ENCODE data around the gene ADAMTSL4. TPM values are rescaled to one million over a fixed set of nuclear protein-coding genes. Genes with fewer than 3 reads are reported as not detected.

The ADAMTSL4 gene
- total and polyA plus RNA-seq, 4 donors: 8.8 to 98.0 (median 72.4) TPM

DNA sequence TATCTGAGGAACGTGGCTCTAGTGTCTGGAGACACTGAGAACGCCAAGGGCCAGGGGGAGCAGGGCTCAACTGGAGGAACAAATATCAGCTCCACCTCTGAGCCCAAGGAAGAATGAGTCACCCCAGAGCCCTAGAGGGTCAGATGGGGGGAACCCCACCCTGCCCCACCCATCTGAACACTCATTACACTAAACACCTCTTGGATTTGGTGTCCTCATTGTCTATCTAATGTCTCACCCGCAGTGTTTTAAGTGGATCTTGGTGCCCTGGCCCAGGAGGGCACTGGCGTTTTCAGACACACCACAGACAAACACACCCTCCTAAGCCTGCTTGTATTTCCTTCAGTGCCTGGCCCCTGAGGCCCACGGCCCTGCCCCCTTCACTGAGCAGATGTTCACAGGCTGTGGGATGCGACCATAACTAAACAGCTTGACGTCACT, 35.8 kb upstream of the ADAMTSL4 start:
- H3K4me3 ChIP-seq (ENCODE audit: low read length in 2 of 2): no peak overlapping the region
- intact Hi-C loops (cut with DNase I): no loop called here
- no peaks in the 10 kb centered on the region for H3K9me3 ChIP-seq (ENCODE audit: control insufficient read depth, low read length)
- 92% methylated on average over 7 of the region's 7 CpGs for WGBS, 2 donors
- no peaks in the 10 kb centered on the region for H3K36me3 ChIP-seq (ENCODE audit: control insufficient read depth in 1 of 2, insufficient read depth in 2 of 2, low read length in 1 of 2)
- no peaks in the 10 kb centered on the region for H3K27me3 ChIP-seq (ENCODE audit: control insufficient read depth in 1 of 2, insufficient read depth in 2 of 2, low read length in 1 of 2)
- no peaks in the 10 kb centered on the region for H3K4me1 ChIP-seq (ENCODE audit: control insufficient read depth in 1 of 2, insufficient read depth in 2 of 2, low read length in 2 of 2)
- ATAC-seq (ENCODE audit: low FRiP score) (no peak), DNase-seq (peak in 1 of 2 donors; percentile 42)
- no peak overlapping the region for H3K27ac ChIP-seq (ENCODE audit: low read depth in 1 of 2, low read length in 2 of 2)

DNA sequence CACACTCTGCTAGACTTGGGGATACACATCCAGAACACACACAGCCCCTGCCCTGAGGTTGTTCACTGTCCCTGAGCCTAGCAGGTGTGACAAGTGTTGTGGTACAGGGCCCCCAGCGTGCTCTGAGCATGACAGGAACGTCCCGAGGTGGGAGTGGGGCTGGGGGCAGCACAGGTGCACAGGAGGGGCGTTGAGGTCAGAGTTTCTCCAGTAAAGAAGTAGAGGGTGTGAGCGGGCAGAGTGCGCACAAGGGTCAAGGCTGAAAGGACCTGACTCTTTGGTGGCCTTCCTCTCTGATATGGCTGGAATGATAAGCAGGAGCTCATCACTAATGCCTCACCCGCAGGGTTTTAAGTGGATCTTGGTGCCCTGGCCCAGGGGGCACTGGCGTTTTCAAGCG, 34.9 kb upstream of the ADAMTSL4 start:
- Histone ChIP-seq H3K27me3 (ENCODE audit: control insufficient read depth in 1 of 2, insufficient read depth in 2 of 2, low read length in 1 of 2) (no peaks in the 10 kb centered on the region), H3K36me3 (ENCODE audit: control insufficient read depth in 1 of 2, insufficient read depth in 2 of 2, low read length in 1 of 2) (no peaks in the 10 kb centered on the region), H3K4me3 (ENCODE audit: low read length in 2 of 2) (no peak overlapping the region), H3K9me3 (ENCODE audit: control insufficient read depth, low read length) (no peaks in the 10 kb centered on the region), H3K4me1 (ENCODE audit: control insufficient read depth in 1 of 2, insufficient read depth in 2 of 2, low read length in 2 of 2) (no peaks in the 10 kb centered on the region), H3K27ac (ENCODE audit: low read depth in 1 of 2, low read length in 2 of 2) (no peak overlapping the region)
- DNase-seq (no peak), ATAC-seq (ENCODE audit: low FRiP score) (no peak)
- 94 to 95% methylated on average over 9 of the region's 9 CpGs for WGBS, 2 donors
- intact Hi-C loops (cut with DNase I): no loop called here

DNA sequence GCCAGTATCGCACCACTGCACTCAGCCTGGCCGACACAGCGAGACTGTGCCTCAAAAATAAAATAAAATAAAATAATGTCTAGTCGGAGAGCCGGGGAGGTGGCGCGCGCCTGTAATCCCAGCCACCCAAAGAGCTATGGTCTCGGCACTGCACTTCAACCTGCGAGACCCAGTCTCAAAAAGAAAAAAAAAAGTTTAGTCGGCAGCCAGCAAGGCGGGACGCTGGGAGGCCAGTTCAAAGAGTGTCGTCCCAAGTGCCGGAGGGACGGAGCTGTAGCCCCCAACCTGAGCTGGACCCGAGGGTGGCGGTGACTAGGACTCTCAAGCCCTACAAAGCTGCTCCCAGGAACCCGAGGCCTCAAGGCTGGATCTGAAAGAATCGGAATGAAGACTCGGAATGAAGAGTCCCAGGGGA, 34.3 kb upstream of the ADAMTSL4 start:
- H3K27ac ChIP-seq (ENCODE audit: low read depth in 1 of 2, low read length in 2 of 2): peak overlapping the region in 1 of 2 donors; percentile 45
- intact Hi-C loops (cut with DNase I): loop anchor here in 1 of 2 donors (5.0 kb wide), 1 partner anchor 43 kb away; no protein-coding TSS in a partner anchor
- ATAC-seq (ENCODE audit: low FRiP score): no peak

DNA sequence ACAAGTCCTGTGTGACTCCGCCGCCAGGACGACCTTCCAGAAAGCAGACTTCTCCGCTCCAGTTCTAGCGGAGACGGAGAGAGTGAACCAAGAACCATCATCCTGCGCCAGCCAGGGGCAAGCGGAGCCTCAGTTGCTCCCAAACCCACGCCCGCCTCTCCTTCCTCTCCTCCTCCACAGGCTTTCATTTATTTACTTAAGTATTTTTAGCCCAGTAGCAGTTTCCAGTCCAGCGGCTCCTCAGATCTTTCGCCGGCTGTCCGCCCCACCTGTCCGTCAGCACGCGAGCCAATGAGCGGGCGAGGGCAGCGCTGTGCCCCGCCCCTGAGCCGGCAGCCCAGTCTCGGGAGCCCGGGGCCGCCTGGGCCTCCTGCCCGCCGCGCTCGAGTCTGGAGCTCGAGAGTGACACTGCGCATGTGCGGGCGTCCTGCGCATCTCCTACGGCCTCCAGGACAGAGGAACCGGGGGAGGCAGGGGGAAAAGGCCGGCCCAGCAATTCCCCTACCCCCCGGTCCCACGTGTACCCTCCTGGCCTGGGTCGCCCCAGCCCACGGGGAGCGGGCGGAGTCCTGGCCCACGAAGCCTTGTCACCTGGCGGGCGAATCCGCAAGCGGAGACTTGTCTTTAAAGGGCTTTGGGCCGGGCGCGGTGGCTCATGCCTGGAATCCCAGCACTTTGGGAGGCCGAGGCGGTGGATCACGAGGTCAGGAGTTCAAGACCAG, 33.7 kb upstream of the ADAMTSL4 start, which contains the start of gene FALEC:
FALEC (plus strand) TSS at position 425 of the 722 bp plus-strand sequence.
- intact Hi-C loops (cut with DNase I): loop anchor here in 1 of 2 donors (5.0 kb wide), 1 partner anchor 43 kb away; no protein-coding TSS in a partner anchor
- WGBS, 2 donors: 0% methylated on average over 53 to 54 of the region's 54 CpGs
- ATAC-seq (ENCODE audit: low FRiP score) (peak; percentile 99), DNase-seq (peak; percentile 98 to 99)
- peak within 1 kb of the TSS; percentile 31 to 40 for H3K4me3 ChIP-seq (ENCODE audit: low read length in 2 of 2)
- H3K9me3 ChIP-seq (ENCODE audit: control insufficient read depth, low read length): no peaks in the 10 kb centered on the region
- H3K4me1 ChIP-seq (ENCODE audit: control insufficient read depth in 1 of 2, insufficient read depth in 2 of 2, low read length in 2 of 2): no peaks in the 10 kb centered on the region
- no peaks in the 10 kb centered on the region for H3K36me3 ChIP-seq (ENCODE audit: control insufficient read depth in 1 of 2, insufficient read depth in 2 of 2, low read length in 1 of 2)
- no peaks in the 10 kb centered on the region for H3K27me3 ChIP-seq (ENCODE audit: control insufficient read depth in 1 of 2, insufficient read depth in 2 of 2, low read length in 1 of 2)
- H3K27ac ChIP-seq (ENCODE audit: low read depth in 1 of 2, low read length in 2 of 2): peak within 1 kb of the TSS; percentile 44 to 61

More for the DNA sequence above, 34.3 kb upstream of the ADAMTSL4 start:
- Histone ChIP-seq H3K4me1 (ENCODE audit: control insufficient read depth in 1 of 2, insufficient read depth in 2 of 2, low read length in 2 of 2) (no peaks in the 10 kb centered on the region), H3K36me3 (ENCODE audit: control insufficient read depth in 1 of 2, insufficient read depth in 2 of 2, low read length in 1 of 2) (no peaks in the 10 kb centered on the region), H3K4me3 (ENCODE audit: low read length in 2 of 2) (peak overlapping the region; percentile 29 to 31), H3K27me3 (ENCODE audit: control insufficient read depth in 1 of 2, insufficient read depth in 2 of 2, low read length in 1 of 2) (no peaks in the 10 kb centered on the region), H3K9me3 (ENCODE audit: control insufficient read depth, low read length) (no peaks in the 10 kb centered on the region)
- no peak for DNase-seq
- 16 to 22% methylated on average over 21 of the region's 21 CpGs for WGBS, 2 donors

DNA sequence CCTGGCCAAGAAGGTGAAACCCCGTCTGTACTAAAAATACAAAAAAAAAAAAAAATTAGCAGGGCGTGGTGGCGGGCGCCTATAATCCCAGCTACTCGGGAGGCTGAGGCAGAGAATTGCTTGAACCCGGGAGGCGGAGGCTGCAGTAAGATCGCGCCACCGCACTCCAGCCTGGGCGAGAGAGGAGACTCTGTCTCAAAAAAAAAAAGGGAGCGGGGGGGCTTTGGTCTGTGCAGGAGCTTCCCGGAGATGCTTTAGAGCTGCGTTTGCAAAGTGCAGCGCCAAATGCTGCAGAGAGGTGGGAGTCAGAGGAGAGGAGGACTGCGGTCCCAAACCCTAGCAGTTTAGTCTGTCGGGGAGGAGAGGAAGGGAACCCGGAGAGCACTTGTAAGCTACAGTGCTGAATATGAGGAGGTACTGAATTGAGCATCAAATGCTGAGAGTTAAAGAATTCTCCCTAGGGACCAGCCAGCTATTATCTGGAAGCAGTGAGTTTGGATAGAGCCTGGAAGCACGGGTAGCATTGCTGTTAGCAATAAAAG, 33.1 kb upstream of the ADAMTSL4 start:
- no peaks in the 10 kb centered on the region for H3K36me3 ChIP-seq (ENCODE audit: control insufficient read depth in 1 of 2, insufficient read depth in 2 of 2, low read length in 1 of 2)
- H3K4me1 ChIP-seq (ENCODE audit: control insufficient read depth in 1 of 2, insufficient read depth in 2 of 2, low read length in 2 of 2): no peaks in the 10 kb centered on the region
- 0% methylated on average over 19 of the region's 19 CpGs for WGBS, 2 donors
- intact Hi-C loops (cut with DNase I): loop anchor here in 1 of 2 donors (5.0 kb wide), 1 partner anchor 44 kb away; no protein-coding TSS in a partner anchor
- H3K27ac ChIP-seq (ENCODE audit: low read depth in 1 of 2, low read length in 2 of 2): no peak overlapping the region
- no peaks in the 10 kb centered on the region for H3K9me3 ChIP-seq (ENCODE audit: control insufficient read depth, low read length)
- no peaks in the 10 kb centered on the region for H3K27me3 ChIP-seq (ENCODE audit: control insufficient read depth in 1 of 2, insufficient read depth in 2 of 2, low read length in 1 of 2)
- peak overlapping the region in 1 of 2 donors; percentile 40 for H3K4me3 ChIP-seq (ENCODE audit: low read length in 2 of 2)
- DNase-seq (peak in 1 of 2 donors; percentile 44), ATAC-seq (ENCODE audit: low FRiP score) (peak; percentile 27)

DNA sequence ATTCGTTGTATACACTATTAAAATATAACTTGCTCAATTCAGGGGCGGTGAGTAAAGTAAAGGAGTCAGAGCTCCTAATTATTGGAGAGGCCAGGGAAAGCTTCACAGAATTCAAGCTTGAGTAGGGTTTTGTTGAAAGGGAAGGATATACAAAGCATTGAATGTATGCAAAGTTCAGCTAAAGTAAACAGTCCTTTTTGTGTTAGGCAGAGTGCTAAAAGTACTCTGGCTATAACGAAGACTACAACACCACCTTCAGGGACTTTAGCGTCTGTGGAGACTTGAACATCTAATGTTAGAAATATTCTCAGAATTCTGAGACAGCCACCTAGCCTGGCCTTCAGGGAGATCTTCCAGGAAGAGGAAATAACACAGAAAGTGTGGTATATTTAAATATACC, 32.6 kb upstream of the ADAMTSL4 start:
- intact Hi-C loops (cut with DNase I): loop anchor here in 1 of 2 donors (5.0 kb wide), 1 partner anchor 44 kb away; no protein-coding TSS in a partner anchor
- no peak overlapping the region for H3K27ac ChIP-seq (ENCODE audit: low read depth in 1 of 2, low read length in 2 of 2)

DNA sequence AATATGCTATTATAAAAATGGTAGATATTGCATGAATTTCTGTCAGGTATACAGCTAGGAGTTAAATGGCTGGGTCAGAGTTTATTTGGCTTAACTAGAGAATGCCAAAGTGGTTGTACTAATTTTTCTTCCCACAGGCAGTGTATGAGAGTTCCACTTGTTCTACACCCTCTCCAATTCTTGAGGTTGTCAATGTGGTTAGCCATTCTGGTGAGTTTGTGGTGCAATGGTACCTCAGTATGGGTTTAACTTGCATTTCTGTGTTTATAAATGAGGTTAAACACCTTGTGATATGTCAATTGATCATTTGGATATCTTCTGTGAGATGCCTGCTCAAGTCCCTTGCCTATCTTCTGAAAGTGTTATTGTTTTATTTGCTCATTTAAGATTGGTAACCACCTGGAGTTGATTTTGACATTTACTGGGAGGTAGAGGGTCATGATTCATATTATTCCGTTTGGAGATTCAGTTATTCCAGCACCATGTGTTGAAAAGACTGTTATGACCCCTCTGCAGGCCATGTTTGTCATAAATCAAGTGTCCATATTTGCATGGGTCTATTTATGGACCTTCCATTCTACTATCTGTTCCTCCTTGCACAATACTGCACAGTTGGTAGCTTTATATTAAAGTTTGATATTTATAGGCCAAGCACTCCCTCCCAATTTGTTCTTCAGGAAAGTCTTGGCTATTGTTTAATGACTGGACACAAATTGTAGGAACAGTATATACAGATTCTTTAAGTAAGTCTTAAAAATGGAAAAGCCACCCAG, 27.8 kb upstream of the ADAMTSL4 start:
- no peak for DNase-seq
- intact Hi-C loops (cut with DNase I): no loop called here
- no peak overlapping the region for H3K27ac ChIP-seq (ENCODE audit: low read depth in 1 of 2, low read length in 2 of 2)
- no peak for ATAC-seq (ENCODE audit: low FRiP score)
- H3K9me3 ChIP-seq (ENCODE audit: control insufficient read depth, low read length): no peaks in the 10 kb centered on the region
- no peaks in the 10 kb centered on the region for H3K4me1 ChIP-seq (ENCODE audit: control insufficient read depth in 1 of 2, insufficient read depth in 2 of 2, low read length in 2 of 2)
- no peaks in the 10 kb centered on the region for H3K36me3 ChIP-seq (ENCODE audit: control insufficient read depth in 1 of 2, insufficient read depth in 2 of 2, low read length in 1 of 2)
- H3K27me3 ChIP-seq (ENCODE audit: control insufficient read depth in 1 of 2, insufficient read depth in 2 of 2, low read length in 1 of 2): no peaks in the 10 kb centered on the region
- WGBS, 2 donors: 66 to 69% methylated on average over 1 of the region's 1 CpG
- no peak overlapping the region for H3K4me3 ChIP-seq (ENCODE audit: low read length in 2 of 2)

More for the DNA sequence above, 32.6 kb upstream of the ADAMTSL4 start:
- 23 to 24% methylated on average over 4 of the region's 4 CpGs for WGBS, 2 donors
- DNase-seq (no peak), ATAC-seq (ENCODE audit: low FRiP score) (no peak)
- H3K36me3 ChIP-seq (ENCODE audit: control insufficient read depth in 1 of 2, insufficient read depth in 2 of 2, low read length in 1 of 2): no peaks in the 10 kb centered on the region
- H3K4me3 ChIP-seq (ENCODE audit: low read length in 2 of 2): no peak overlapping the region
- H3K4me1 ChIP-seq (ENCODE audit: control insufficient read depth in 1 of 2, insufficient read depth in 2 of 2, low read length in 2 of 2): no peaks in the 10 kb centered on the region
- H3K27me3 ChIP-seq (ENCODE audit: control insufficient read depth in 1 of 2, insufficient read depth in 2 of 2, low read length in 1 of 2): no peaks in the 10 kb centered on the region
- H3K9me3 ChIP-seq (ENCODE audit: control insufficient read depth, low read length): no peaks in the 10 kb centered on the region

DNA sequence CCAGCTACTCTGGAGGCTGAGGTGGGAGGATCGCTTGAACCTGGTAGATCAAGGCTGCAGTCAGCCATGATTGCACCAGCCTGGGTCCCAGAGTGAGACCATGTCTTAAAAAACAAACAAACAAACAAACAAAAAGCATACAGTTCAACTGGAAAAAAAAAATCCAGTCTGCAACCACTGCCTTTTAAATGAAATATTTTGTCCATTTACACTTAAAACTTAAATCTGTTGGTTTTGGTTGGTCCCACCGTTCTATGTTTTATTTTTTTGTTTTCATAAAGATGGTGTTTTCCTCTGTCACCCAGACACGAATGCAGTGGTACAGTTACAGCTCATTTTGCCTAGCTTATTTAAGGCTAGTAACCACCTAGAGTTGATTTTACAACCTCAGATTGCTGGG, 23.9 kb upstream of the ADAMTSL4 start:
- no peak overlapping the region for H3K4me3 ChIP-seq (ENCODE audit: low read length in 2 of 2)
- no peaks in the 10 kb centered on the region for H3K27me3 ChIP-seq (ENCODE audit: control insufficient read depth in 1 of 2, insufficient read depth in 2 of 2, low read length in 1 of 2)
- WGBS, 2 donors: 86 to 88% methylated on average over 3 of the region's 3 CpGs
- H3K4me1 ChIP-seq (ENCODE audit: control insufficient read depth in 1 of 2, insufficient read depth in 2 of 2, low read length in 2 of 2): no peaks in the 10 kb centered on the region
- no peak for DNase-seq
- intact Hi-C loops (cut with DNase I): no loop called here
- no peak for ATAC-seq (ENCODE audit: low FRiP score)
- H3K27ac ChIP-seq (ENCODE audit: low read depth in 1 of 2, low read length in 2 of 2): no peak overlapping the region
- H3K36me3 ChIP-seq (ENCODE audit: control insufficient read depth in 1 of 2, insufficient read depth in 2 of 2, low read length in 1 of 2): no peaks in the 10 kb centered on the region
- no peaks in the 10 kb centered on the region for H3K9me3 ChIP-seq (ENCODE audit: control insufficient read depth, low read length)

Measured in aorta (tissue), 5 donors.